ENCODE data around the gene HDAC4.

The HDAC4 gene

DNA sequence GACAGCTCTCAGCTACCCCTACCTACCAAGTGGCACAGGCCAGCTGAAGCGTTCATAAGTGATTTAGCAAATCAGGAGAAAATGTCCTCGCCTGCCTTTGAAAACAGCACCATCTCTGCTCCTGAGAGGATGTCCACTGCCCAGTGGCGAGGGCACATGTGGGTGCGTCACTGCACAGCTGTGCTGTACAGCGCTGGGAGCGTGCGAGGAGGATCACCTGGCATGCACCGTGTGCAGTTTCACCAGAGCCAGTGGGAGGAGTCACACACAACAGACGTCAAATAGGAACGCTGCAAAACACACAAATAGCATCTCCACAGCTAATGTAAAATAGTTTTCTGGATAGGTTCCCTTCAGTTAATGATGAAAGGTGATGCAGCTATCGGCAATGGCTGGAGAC is 154.1 kb downstream of the HDAC4 start:
- DNase-seq: no peak

DNA sequence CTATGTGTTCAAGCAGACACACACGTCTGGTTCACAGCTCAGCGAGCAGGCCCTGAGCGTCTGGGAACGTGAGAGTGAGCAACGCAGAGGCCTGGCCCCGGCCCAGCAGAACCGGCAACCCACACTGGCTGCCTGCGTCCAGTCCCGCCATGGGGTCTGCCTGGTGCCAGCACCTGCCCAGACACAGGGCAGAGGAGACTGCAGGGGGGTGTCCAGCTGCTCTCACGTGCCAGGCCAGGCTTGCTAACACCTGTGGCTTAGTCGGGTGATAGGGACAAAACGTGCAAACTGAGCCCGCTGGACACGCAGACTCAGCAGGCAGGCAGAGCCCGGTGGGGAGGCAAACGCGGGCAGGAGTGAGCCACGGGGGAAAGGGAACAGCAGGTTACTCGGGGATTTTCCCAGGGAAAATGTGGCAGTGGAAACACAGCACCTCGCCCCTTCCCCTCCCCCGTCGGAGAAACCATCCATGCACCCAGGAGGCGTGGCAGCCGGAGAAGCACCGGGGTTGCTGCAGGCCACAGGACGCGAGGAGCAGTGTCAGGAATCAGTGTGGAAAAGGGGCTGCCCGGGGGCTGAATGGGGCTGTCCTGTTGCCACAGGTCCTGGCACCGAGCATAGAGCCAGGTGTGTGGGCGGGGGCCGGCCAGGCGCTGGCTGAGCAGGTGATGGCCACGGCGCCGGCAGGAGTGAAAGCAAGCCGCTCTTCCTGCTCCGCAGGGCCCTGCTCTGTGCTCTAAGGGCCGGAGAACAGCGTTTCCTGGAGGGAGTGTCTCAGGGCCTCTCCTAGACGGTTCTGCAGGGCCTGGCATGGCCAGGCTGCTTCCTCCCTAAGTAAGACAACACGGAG is 154.7 kb downstream of the HDAC4 start:
- no peak for DNase-seq

DNA sequence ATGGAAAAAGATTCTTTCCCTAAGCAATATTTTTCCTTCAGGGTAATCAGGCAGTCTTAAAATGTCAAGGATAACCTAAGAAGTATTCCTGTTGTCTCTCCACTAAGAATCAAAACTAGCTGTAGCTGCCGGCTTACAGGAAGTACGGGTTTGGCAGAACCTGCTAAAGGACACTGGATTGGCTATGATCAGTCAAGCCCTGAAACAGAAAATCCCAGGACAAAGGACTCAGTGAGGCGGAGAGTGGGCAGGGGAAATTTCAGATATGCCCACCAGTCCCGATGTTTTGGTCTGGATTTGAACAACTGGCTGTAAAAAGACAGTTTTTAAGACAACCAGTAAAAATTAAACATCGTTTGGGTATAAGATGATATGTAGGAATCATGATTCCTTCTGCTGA is 155.7 kb downstream of the HDAC4 start:
- DNase-seq: no peak

DNA sequence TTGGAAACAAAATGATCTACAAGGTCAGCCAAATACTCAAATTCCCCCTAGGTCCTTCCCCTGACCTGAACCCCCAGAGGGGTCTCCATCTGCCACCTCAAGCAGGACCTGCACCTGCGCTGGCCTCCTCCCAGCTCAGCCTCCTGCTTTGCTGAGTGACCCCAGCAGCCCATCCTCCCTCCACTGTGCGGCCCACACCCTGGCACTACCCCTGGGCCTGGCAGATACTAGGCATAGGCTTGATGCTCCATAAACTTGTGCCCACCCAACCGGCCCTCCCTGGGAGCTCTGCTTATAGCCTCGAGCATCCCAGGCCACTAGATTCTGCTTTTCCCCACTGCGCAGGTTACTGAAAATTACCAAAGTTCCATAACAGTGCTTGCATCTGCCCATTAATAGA is 156.2 kb downstream of the HDAC4 start:
- DNase-seq: no peak

DNA sequence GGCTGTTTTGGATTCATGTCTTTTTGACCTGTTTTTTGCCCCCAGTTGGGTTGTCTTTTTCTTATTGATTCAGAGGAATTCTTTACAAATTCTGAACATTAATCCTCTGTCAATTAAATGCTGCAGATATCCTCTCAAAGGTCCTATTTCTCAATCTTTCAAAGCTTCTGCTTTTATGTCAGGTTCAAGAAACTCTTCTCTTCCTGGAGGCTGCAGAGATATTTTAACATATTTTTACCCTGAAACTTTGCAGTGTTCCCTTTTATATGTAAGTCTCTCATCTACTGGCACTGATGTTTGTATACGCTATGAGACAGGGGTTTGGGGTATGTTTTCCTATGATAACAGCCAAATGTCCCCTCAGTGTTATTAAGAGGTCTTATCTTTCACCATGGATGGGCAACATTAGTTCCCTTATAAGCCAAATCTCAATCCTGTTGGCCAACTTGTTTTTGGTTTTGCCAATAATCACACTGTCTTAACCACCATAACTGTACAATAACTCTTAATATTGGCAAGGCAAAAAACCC is 159.3 kb downstream of the HDAC4 start:
- no peak for DNase-seq

DNA sequence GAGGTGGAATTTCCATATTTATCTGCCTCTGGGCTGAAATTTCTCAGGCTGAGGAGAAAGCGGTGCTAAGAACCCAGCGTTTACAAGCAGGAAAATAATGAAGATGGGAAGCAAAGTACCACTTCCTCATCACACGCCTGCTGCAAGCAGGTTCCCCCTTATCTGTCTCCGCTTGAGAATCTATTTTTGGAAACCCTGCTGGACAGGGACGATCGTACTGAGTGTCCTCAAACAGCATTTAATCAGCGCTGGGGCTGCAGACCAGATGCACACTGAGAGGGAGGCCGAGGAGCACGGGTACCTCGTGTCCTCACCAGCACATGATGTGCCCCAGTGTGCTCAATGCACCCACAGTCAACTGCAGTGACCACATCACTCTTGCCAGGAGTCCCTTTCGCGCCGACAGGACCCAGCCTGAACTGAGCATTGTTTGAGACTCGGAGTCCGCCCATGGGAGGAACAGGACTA is 160.4 kb downstream of the HDAC4 start:
- DNase-seq: no peak

DNA sequence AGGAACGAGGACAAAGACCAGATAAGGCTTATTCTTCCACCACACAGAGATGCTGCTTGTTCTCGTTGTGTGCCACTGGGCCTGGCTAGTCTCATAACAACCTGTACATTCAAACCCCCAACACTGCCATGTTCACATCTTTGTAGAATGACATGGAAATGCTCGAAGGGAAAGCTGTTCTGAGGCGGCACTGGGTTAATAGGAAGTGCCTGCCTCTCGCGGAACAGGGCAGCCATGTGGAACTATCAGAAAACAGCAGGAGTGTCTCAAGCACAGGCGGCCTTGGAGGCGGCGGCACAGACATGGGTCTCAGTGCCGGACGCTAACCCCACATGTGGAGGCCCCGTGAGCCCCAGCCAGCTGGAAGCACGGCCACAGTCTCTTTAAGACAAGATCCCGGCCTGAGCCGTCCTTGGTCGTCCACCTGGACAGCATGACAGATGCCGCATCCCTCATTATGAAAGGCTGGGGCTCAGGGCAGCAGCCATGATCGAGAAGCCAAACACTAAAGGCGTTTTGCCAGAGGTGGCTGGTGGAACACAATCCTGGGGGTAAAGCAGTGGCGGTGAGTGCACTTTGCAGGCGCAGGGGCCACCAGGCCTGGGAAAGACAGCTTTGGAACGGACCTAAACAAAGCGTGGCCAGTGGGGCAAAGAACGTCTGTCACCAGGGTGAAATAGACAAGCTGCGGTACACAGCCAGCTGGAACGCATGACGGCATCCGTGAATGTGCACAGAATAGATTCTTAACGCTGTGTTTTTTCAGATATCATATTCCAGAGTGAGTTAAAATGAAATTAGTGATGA is 161.0 kb downstream of the HDAC4 start:
- no peak for DNase-seq

DNA sequence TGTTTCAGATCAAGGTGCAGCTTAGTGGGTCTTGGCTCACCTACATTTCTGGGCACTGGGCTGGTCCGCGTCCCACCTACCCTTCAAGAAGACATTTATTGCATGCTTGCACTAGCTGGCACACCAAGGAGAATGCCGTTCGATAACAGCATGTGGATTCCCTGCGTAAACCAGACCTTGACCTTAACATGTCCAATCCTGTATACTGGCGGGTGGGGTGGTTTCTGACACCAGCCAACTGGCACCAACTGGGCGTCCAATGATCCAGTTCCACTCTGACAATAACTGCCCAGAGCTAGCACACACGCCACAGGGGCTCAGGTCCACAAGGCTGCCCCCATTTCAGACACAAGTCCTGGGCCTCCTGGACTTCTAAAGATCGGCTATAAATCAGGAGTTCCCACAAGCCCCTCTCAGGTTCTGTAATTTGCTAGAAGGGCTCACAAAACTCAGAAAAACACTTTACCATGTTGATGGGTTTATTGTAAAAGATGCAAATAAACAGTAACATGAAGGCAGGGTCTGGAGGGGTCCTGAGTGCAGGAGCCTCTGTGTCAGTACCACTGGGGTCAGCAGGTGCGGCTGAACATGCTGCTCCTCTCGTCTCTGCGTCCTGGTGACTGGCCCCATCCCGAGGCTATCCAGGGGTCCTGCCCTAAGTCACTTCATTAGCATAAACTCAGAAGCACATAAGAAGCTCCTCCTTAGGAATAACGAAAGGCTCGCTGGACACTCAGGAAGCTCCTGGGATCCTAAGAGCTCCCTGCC is 161.8 kb downstream of the HDAC4 start:
- no peak for DNase-seq

DNA sequence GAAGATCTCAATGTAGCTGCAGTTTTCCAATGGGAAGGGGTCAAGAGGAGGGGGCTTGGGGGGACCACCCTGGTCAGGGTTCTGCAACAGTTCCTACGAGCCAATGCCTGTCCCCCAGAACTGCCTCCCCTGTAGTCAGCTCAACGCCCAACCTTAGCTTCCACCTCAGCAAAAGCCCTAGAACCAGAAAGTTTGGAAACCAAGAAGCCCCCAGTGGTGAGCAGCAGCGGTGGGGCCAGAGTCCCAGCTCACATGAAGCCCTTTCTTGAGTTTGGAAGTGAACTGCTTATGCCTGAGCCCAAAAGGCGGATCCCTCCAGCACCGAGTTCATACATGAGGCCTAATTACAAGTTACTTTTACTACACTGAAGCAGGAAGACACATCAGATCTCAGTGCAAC is 162.4 kb downstream of the HDAC4 start:
- no peak for DNase-seq

DNA sequence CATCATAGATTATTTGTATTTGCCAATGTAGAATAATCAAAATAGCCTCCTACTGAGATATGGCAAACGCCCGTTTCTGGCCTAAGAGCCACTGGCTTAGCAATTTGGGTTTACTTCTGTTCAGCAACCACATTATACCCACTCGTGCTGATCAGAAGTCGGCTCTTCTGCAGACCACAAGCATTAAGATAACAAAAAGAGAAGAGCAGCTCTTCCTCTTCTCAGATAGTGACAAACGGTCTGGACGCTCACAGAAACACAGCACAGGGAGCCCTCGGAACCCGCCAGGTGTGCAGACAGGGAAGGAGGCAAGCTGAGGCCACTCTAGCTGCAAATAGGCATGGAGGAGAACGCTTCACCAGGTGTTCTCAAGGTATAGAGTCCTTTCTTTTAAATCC is 164.0 kb downstream of the HDAC4 start:
- DNase-seq: no peak

DNA sequence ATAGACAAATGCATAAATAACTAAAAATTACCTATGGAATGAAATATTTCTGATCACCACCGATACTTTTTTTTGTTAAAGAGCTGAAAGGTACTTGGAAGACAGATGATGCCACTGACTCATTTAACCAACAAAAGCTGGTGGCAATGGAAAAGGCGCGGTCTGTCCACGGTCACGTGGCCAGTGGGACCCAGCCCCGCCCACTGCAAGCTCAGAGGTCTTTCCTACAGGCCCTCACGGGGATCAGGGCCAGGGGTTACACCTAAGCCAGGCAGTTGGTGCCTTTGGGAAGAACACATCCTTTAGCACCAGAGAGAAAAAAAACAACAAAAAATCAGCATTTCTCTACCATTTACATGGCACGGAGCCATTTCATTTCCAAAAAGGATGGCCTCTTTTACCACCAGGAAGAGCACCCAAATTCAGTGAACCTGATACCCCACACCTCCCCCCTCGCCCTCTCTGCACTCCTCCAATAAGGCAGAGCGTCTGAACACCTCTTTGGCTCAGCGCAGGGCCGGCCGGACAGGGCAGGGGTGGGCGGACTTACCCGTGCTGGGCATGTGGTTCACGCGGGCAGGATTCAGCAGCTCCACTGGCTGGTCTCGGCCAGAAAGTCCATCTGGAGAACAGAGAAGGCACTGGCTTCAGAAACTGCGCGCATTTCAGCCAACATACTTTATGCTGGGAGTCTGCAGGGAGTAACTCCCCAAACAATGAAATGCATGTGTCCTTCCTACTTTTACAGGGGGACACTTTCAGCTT is 164.6 kb downstream of the HDAC4 start:
- DNase-seq: no peak

DNA sequence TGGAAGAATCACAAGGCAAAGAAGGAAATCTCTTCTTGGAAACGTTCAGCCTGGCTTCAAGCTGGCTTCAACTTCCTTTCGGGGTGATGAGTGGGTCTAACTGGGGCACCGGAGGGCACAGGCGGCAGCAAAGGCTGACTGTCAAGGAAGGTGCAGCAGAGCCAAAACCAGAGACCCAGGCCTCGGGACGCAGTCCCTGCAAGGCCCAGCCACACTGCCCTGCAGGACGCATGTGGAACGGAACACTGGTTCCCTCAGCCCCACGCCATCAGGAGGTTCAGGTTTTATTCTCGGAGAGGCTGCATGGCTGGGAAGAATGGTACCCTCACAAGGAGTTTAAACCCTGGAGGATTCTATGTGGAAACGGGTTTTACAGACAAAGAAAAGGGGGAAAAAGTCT is 165.5 kb downstream of the HDAC4 start:
- no peak for DNase-seq

DNA sequence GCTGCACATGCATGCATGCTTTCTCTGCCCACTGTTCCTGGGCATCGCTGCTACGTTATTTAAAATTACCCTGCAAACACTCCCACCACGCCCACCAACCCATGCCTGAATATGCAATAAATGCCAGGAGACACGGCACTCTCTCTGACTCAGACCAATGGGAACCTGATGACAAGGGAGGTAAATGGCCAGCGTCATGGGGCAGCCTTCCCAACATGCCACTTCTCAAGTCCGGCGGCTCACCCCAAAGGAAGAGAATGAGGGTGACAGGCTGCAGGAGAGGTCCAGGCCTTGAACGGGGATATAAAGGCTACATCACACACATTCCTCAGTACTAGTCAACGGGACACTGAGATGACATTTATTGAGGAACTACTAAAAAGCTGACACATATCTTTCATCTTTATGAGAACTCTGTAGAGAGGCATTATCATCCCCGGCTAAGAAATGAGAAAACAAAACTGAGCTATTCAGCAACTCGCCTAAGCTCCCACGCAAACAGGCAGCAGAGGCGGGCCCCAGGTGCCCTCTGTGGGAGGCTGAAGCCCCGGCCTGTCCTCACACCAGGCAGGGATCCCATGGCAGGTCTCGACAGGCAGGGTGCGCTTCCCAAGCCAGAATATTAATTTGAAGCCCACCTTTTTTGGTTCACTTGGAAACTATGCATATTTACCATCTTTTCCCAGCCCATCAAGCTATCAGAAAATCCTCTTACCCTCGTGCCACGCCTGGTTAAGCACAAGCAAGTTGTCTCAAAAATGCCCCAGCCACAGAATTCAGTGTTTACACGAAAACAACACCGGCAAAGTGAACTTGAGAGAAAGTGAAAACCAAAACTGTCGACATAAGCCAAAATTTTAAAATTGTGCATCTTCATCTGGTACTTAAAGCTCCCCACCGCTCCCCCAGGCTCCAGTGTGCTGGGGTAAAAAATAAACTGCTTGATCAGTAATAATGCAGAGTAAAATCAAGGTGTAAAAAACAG is 166.3 kb downstream of the HDAC4 start:
- no peak for DNase-seq

DNA sequence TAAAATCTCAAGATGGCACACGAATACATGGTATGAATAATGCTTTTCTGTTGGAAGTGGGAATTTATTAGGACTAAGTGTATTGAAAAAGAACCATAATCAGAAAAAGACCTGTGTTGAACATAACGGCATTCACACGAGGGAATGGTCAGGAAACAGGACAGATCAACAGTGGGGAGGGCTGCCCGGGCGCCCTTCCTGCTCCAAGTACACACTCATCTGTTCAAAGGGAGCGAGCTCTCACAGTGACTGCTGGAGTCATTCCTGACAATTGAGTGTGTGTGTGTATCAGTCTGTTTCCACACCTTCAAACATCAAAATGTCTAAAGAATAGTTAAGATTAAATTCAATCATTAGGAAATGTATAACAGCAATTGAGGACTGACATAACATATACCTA is 167.2 kb downstream of the HDAC4 start:
- no peak for DNase-seq

DNA sequence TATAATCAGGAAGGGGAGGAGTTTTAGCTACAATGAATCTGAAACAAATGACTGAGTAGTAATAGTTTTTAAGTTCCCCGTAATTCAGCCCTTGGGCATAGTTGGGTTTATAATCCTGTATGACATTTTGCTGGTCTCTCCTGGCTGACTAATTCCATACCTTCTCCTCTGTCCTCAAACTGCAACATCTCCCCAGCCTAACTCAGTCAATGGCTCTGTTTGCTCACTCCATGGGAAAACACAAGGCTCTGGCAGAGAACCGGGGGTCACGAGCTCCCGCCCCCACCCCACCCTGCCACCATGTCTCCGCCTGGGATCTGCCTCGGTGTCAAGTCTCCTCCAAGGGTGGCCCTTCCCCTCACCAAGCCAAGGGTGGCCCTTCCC is 168.6 kb downstream of the HDAC4 start:
- DNase-seq: no peak

DNA sequence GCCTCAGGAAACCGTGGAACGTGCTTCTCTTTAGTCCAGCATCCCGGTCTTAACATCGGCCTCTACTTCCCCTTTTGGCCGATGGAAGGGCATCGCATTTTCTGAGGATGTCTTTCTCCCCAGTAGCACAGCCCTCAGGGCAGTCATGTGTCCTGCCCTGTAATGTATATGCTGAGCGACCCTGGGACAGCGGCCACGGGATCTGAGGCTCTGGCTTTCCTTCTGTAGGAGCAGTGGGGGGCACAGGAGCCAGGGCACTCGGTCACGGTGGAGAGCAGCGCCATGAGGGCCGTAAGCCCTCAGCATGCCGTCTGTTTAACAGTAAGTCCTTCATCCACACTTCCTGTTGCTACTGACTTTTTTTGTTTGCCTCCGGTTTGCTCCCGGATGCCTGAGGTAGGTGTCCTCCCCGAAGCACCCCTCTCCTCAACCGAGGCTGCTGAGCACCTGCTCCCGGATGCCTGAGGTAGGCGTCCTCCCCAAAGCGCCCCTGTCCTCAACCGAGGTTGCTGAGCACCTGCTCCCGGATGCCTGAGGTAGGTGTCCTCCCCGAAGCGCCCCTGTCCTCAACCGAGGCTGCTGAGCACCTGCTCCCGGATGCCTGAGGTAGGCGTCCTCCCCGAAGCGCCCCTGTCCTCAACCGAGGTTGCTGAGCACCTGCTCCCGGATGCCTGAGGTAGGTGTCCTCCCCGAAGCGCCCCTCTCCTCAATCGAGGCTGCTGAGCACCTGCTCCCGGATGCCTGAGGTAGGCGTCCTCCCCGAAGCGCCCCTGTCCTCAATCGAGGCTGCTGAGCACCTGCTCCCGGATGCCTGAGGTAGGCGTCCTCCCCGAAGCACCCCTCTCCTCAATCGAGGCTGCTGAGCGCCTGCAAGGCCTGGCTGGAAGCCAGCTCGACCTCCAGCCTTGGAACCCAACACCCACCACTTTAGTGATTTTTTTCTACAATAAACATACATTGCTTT is 169.3 kb downstream of the HDAC4 start:
- DNase-seq: no peak

DNA sequence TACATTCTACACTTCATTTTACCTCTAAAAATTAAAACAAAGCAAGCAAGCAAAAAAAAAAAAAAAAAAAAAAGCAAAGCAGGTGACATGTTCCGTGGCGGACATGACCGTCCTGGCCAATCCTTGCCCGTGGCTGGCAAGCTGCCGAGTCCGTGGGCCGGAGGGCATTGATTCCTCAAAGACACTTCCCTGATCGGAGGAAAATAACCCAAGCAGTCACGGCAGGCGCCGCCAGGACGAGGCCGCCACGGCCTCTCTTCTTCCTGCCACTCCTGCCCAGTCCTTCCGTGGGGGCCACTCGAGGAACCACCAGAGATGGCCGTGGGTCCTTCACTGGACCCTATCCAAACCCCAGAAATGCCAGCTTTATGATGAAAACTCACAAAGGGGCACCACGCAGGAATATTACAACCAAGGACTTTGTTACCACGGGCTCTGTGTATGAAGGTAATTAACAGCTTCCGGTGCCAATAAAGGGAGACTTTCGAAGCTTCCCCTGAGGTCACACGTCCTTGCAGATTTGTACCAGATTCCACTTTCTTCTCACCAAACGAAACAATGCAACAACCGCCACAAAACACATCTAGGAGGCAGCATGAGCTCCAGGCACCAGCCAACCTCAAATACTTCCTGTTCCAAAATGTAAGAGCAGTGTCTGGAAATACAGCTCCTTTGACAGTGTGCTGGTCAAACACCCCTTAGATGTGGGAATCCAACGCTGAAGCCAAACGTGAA is 170.3 kb downstream of the HDAC4 start:
- no peak for DNase-seq

DNA sequence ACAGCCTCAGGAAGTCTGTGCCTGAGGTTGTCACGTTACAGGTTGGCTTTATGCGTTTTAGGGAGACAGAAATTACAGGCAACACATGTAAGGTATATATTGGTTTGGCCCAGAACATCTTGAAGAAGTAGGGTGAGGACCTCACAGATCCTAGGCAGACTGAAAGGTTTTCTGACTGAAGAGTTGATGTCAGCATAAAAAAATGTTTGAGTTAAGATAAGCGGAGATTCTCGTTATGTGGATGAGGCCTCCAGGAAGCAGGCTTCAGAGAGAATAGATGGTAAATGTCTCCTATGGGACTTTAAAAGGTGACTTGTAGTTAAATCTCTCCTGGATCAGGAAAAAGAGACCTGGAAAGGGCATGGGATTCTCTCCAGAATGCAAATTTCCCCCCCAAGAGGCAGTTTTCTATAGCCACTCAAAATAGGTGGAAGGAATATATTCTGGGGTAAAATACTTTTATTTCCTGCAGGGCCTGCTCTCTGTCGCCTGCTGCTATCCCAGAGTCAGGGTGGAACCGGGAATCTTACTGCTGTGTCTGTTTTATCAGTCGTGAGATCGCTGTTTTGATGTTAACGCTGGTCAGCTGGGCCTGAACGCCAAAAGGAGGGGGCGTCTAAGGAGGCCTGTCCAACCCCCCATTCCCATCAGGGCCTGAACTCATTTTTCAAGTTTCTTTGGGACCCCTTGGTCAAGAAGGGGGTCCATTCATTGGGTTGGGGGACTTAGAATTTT is 171.1 kb downstream of the HDAC4 start:
- DNase-seq: no peak
